Activated CD4-positive, CD25-positive, alpha-beta regulatory T cell treated with anti-CD3 and anti-CD28 coated beads, Interleukin-2, amount 50 U/mL, for 24 hours (primary cell): ENCODE measurements around the gene NECAB3.
"Not testable (repeated sequence)": the region's sequence is repeated elsewhere in the genome, so short reads cannot be mapped to it uniquely, and the experiment has no call there.

Experiments
- ATAC-seq, 2 donors: fragments of 150-1000 bp; cut with Tn5 transposase; one replicate each; pipeline ENCODE4 v1.10.0; 2021; ENCODE audit warnings: mild to moderate bottlenecking in 1 of 2, moderate library complexity in 1 of 2

NECAB3 gene, protein sequence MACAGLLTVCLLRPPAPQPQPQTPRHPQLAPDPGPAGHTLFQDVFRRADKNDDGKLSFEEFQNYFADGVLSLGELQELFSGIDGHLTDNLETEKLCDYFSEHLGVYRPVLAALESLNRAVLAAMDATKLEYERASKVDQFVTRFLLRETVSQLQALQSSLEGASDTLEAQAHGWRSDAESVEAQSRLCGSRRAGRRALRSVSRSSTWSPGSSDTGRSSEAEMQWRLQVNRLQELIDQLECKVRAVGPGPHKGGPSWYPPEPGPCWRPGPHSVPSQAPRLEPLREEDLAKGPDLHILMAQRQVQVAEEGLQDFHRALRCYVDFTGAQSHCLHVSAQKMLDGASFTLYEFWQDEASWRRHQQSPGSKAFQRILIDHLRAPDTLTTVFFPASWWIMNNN

DNA sequence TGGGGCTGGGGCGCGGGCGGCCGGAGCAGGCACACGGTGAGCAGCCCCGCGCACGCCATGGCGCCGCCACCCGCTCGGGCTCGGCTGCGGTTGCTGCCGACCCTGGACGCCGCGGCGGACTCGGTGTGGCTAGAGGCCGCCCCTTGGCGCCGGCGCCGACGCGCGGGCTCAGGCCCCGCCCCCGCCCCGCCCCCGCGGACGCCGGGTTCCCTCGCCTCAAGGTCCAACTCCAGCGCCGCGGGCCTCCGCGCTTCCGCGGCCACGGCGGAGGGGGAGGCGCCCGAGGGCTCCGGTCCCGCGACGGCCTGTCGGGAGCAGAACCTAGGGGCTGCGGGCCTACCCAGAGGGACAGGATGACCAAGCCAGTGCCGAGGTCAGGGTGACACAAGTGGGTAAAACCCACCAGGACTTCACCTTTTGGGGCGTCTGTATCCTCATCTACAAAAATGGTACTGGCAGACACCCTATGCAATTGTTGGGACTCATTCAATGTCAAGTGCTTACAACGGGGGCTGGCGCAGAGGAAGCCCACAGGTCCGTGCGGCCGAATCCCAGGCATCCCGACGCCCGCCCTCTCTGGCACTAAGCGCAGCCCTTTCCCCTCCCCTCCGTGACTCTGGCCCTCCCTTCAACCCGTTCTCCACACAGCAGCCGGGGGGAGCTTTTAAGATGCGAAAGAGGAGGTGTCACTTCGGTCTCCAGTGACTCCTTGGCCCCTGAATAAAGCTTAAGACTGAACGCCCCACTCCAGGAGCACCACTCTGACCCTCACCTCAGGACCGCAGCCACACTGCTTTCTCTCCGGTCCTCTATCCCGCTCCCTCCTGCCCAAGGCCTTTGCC, at the start of gene NECAB3:
NECAB3 (minus strand) TSS at position 135 of the 842 bp plus-strand sequence; CDS start at position 59, 76 bp downstream.
- peak; percentile 75 to 82 for ATAC-seq

- ATAC-seq: no peak
These were observed 47.3 kb upstream of the NECAB3 start for GRCh38 chr20:33721391-33722140.

DNA sequence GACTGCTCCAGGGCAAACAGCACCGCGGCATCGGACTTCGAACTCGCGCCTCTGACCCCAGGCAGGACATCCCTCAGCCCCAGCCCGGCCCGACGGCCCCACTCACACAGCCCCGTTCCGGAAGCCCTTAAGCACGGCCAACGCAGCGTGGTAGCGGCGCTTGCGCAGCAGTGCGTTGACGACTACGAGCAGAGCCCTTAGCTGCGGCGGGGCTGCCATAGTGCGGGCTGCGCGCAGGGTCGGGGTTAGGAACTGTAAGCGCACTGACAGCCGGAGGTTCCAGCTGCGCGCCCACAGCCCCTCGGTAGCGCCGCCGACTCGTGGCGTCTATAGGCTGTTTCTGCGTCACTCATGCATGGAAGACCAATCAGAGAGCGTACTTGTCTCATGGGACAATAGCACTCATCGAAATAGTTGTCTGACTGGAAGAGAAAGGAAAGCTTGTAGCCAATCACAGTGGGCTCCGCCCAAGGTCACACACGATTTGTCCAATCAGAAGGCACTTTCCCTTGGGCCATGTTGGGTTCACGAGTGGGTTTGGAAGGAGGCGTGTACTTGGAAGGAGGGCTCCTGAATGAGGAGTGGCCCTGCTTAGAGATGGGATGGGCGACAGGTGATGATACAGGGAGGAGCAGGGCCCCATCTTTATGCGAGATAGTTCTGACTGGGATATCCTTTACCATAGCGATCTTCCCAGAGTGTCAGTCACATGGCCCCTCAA, 45.9 kb upstream of the NECAB3 start, which contains the start of gene PXMP4:
PXMP4 (minus strand) TSS at position 322 of the 721 bp plus-strand sequence; CDS start at position 219, 103 bp downstream.
- peak; percentile 99 for ATAC-seq

GRCh38 chr20:33719277-33719988, 45.2 kb upstream of the NECAB3 start:
- ATAC-seq: no peak

- no peak for ATAC-seq
These were observed 42.3 kb upstream of the NECAB3 start for GRCh38 chr20:33716498-33716897.

DNA sequence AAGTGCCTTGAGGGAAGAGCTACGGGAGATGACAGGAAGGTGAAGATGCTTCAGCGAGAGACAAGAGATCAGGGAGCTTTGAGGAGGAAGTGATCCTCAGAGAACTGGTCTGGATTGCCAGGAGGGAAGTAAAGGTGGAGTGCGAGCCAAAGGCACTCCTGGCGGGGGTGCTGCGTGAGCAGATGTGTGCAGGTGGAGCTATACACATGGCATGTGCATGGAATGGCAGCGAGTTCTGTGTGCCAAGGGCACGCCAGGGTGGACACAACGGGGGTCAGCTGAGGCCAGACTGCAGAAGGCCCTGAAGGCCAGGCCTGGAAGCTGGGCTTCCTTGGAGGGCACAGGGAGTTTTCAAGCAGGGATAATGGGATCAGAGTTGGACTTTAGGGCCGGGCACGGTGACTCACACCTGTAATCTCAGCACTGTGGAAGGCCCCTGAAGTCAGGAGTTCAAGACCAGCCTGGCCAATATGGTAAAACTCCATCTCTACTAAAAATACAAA, 39.7 kb upstream of the NECAB3 start:
- ATAC-seq: no peak

DNA sequence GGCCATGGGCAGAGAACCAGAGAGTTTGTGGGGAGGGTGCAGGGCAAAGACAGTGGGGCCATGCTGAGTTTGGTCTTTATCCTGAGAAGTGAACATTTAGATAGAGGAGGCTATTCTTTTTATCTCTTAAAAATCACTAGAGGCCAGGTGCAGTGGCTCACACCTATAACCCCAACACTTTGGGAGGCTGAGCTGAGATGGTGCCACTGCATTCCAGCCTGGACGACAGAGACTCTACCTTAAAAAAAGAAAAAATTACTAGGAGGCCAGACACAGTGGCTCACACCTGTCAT, 37.2 kb upstream of the NECAB3 start:
- ATAC-seq: no peak

DNA sequence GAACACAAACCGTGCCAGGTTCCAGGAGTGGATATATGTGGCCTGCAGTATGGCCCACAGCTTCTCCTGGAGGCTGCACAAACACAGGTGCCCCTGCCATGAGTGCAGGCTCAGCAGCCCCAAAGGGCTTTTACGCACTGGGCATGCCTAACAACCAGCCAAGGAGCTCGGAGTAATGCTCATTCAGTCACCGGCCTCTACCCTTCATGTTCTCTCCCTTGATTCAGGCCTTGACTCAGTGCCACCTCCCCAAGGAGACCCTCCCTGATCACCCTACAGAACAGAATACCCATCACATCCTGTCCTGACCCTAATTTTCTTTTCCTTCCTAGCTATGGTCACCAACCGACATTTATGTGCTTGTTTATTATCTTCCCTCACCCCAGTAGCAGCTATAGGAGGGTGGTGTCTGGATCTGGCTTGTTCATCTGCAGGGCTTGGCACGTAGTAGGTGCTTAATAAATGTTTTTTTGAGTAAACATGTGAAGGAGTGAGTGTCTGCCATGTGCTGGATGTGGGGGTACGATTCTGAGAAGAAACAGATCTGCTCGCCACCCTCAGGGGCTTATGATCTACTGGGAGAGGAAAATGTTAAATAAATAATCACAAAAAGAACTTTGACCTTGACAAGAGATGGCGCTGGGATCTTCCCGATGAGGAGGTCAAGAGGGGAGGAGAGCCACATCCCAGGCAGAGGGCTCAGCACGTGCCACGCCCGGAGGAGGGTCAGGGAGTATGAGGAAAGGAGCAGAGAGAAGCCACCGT, 36.6 kb upstream of the NECAB3 start:
- no peak for ATAC-seq

DNA sequence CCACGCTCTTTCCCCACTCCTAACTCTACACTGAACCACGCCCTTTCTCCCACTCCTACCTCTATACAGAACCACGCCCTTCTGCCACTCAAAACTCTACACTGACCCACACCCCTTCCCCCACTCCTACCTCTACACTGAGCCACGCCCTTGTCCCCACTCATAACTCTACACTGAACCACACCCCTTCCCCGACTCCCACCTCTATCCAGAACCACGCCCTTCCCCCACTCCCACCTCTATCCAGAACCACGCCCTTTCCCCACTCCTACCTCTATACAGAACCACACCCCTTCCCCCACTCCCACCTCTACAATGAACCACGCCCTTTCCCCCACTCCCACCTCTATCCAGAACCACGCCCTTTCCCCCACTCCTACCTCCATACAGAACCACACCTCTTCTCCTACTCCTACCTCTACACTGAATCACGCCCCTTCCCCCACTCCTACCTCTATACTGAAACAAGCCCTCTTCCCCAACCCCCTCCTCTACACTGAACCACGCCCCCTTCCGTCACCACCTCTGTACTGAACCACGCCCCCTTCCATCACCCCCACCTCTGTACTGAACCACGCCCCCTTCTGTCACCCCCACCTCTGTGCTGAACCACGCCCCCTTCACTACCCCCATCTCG, 35.8 kb upstream of the NECAB3 start:
- no peak for ATAC-seq

DNA sequence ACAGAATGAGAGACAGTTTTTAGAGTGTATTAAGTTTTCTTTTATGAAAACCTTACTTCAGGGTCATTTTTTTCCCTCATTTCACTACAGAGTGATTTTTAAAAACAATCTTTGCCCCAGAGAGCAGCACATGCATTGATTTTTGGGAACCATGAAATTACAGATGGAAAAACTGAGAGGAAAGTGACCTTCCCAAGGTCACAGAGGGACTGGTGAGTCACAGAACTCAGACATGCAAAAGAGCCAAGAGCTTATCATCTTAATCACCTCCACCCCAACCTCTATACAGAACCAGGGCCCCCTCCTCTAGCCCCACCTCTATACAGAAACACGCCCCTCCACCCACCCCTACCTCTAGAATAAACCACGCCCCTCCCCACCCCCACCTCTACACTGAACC, 35.2 kb upstream of the NECAB3 start:
- peak; percentile 44 to 67 for ATAC-seq

DNA sequence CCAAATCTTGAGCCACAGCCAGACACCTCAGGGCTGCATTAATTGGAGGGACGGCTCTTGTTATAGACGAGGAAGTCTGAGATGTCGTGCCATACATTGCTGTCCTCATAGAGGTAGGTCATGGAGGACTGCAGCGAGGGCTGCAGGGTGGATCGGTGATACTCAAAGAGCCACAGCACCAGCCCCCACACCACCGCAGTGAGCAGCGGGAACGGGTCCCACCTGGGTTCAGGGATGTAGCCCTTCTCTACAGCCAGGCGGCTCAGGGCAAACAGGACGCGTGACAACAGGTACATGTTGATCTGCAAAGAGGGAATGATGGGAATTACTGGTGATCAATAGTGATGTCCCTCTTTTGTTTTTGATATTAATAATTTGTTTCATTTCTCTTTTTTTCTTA, 33.4 kb upstream of the NECAB3 start:
- ATAC-seq: no peak

GRCh38 chr20:33704197-33704924, 30.1 kb upstream of the NECAB3 start:
- no peak for ATAC-seq

DNA sequence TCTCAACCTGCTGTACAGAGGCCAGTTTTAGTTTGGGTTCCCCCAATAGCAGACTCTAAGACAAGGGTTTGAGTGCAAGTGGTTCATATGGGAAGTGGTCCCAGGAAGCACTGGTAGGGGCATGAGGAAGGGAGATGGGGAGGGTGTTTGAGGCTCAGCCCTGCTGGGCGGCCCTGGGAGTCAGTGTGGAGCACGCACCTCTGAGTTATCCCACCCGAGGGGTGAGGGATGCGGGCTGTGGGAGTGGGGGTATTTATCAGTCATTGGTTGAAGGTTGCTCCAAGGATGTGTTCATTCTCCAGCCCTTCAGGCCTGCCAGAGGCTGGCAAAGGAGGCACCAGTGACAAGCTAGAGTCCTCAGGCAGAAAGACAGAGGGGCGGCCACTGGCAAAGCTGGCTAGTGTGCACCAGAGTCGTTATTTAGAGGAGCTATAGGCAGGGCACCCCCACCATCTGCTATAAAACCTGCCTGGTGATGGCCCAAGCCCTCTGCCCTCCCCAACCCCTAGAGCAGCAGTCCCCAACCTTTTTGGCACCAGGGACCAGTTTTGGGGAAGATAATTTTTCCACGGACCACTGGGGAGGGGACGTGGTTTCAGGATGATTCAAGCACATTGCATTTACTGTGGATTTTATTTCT, 29.4 kb upstream of the NECAB3 start:
- ATAC-seq: no peak

GRCh38 chr20:33702861-33703260, 28.6 kb upstream of the NECAB3 start:
- ATAC-seq: no peak

DNA sequence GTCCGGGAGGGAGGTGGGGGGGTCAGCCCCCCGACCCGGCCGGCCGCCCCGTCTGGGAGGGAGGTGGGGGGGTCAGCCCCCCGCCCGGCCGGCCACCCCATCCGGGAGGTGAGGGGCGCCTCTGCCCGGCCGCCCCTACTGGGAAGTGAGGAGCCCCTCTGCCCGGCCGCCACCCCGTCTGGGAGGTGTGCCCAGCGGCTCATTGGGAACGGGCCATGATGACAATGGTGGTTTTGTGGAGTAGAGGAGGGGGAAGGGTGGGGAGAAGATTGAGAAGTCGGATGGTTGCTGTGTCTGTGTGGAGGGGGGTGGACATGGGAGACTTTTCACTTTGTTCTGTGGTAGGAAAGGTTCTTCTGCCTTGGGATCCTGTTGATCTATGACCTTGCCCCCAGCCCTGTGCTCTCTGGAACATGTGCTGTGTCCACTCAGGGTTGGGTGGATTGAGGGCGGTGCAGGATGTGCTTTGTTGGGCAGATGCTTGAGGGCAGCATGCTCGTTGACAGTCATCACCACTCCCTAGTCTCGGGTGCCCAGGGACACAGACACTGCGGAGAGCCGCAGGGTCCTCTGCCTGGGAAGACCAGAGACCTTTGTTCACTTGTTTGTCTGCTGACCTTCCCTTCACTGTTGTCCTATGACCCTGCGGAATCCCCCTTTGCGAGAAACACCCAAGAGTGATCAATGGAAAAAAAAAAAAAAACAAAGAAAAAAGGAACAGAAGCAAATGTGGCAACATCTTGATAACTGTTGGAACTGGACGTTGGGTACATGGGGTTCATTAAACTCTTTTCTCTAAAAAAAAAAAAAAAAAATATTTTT, 27.6 kb upstream of the NECAB3 start:
- no peak for ATAC-seq

- not testable (repeated sequence) for ATAC-seq
These were observed 26.6 kb upstream of the NECAB3 start for GRCh38 chr20:33700696-33701441.

GRCh38 chr20:33698966-33699365, 24.7 kb upstream of the NECAB3 start:
- ATAC-seq: not testable (repeated sequence)
